OCI-LY7 (cell line): ENCODE results near the gene FAM3C. TPM values are rescaled to one million over a fixed set of nuclear protein-coding genes. Genes with fewer than 3 reads are reported as not detected.

Source experiments
- BruUV-seq: library from RNA; stranded (reverse); fragments of 400-500 nt; replicated peaks from 2 replicates; lab custom pipeline; 2021; lab: Mats Ljungman, UMichigan
- CTCF ChIA-PET: fragments of 300-600 bp; sonication (Branson Sonifier 250); formaldehyde crosslinking; loops from one replicate; lab custom pipeline; 2022; ENCODE audit warnings: antibody characterized with exemption; ENCODE audit not compliant: unreplicated experiment; lab: Charles Lee
- POLR2A ChIA-PET: fragments of 300-600 bp; sonication (Branson Sonifier 250); formaldehyde crosslinking; loops from one replicate; lab custom pipeline; 2022; ENCODE audit warnings: antibody characterized with exemption; lab: Charles Lee
- DNase-seq: peaks from one replicate; pipeline ENCODE4 v3.0.0-alpha.2; 2015; ENCODE audit warnings: low spot score
- H2AFZ ChIP-seq: fragments of 200-600 bp; sonication (generic), shearing (Covaris generic); 2 replicates; pipeline ENCODE4 v1.6.1; 2014; ENCODE audit warnings: mild to moderate bottlenecking, antibody characterized with exemption, low read length, moderate library complexity
- H3K27ac ChIP-seq: fragments of 200-600 bp; sonication (generic); 2 replicates; pipeline ENCODE4 v1.5.1; 2014; ENCODE audit warnings: mixed run types, low read depth, mild to moderate bottlenecking, moderate library complexity, low read length, inconsistent platforms; ENCODE audit not compliant: poor library complexity, severe bottlenecking
- H3K36me3 ChIP-seq: fragments of 200-600 bp; sonication (generic); 2 replicates; pipeline ENCODE4 v1.6.1; 2014; ENCODE audit warnings: mild to moderate bottlenecking, antibody characterized with exemption, low read length, moderate library complexity, mixed read lengths; ENCODE audit not compliant: insufficient read depth
- H3K4me1 ChIP-seq: fragments of 200-600 bp; sonication (generic); 2 replicates; pipeline ENCODE4 v1.5.1; 2014; ENCODE audit warnings: mild to moderate bottlenecking, low read length; ENCODE audit not compliant: insufficient read depth, poor library complexity, severe bottlenecking
- H3K4me2 ChIP-seq: fragments of 200-600 bp; sonication (generic); 2 replicates; pipeline ENCODE4 v1.6.1; 2014; ENCODE audit warnings: mild to moderate bottlenecking, low read length
- H3K4me3 ChIP-seq: fragments of 200-600 bp; sonication (generic); 2 replicates; pipeline ENCODE4 v1.5.1; 2014; ENCODE audit warnings: mild to moderate bottlenecking, low read depth, low read length; ENCODE audit not compliant: poor library complexity, severe bottlenecking
- H3K79me2 ChIP-seq: fragments of 200-600 bp; sonication (generic); 2 replicates; pipeline ENCODE4 v1.6.1; 2016; ENCODE audit warnings: low read depth, mild to moderate bottlenecking, low read length, moderate library complexity, mixed read lengths; ENCODE audit not compliant: insufficient read depth
- H3K9me2 ChIP-seq: fragments of 200-600 bp; sonication (generic); 2 replicates; pipeline ENCODE4 v1.6.1; 2016; ENCODE audit warnings: mild to moderate bottlenecking, low read length, mixed read lengths; ENCODE audit not compliant: insufficient read depth
- H3K9me3 ChIP-seq: fragments of 200-600 bp; sonication (generic); 2 replicates; pipeline ENCODE4 v1.6.1; 2014; ENCODE audit warnings: mild to moderate bottlenecking, mixed run types, low read length, mixed read lengths
- H4K20me1 ChIP-seq: fragments of 200-600 bp; sonication (generic); 2 replicates; pipeline ENCODE4 v1.6.1; 2014; ENCODE audit warnings: mild to moderate bottlenecking, antibody characterized with exemption, low read length, moderate library complexity, mixed read lengths; ENCODE audit not compliant: insufficient read depth
- CTCF ChIP-seq: fragments of 200-600 bp; sonication (generic); conservative IDR thresholded peaks from 2 replicates; pipeline ENCODE4 v1.5.1; 2014; ENCODE audit warnings: mild to moderate bottlenecking, antibody characterized with exemption, low read length, moderate library complexity, mixed read lengths
- EZH2phosphoT487 ChIP-seq: fragments of 200-600 bp; sonication (generic); IDR thresholded peaks from 2 replicates; pipeline ENCODE4 v1.6.1; 2018; ENCODE audit warnings: low read depth, borderline replicate concordance, mild to moderate bottlenecking, mixed run types, antibody characterized with exemption, low read length, moderate library complexity, mixed read lengths
- intact Hi-C: fragments of 100-400 bp; cut with micrococcal nuclease; formaldehyde crosslinking; loops from one replicate; pipeline ENCODE4 v1.10.0; 2022; ENCODE audit not compliant: unreplicated experiment
- total RNA-seq, 2 experiments: library from RNA; depleted of rRNA in 1 of 2; stranded (reverse); fragments of >200 nt in 1 of 2; shearing (Covaris generic) in 1 of 2; gene quantifications; 2 replicates each; pipeline ENCODE4 v1.2.3, GENCODE V29; 2014 to 2022

The FAM3C gene
- total RNA-seq, 2 experiments from 2014 or later = 18.1 to 27.6 TPM

GRCh38 chr7:121437470-121437869, 41.4 kb upstream of the FAM3C start:
- H3K27ac ChIP-seq = no peak overlapping the region
- H3K9me2 ChIP-seq = no peaks in the 10 kb centered on the region
- H3K4me1 ChIP-seq = peaks cover 30% of the 10 kb centered on the region
- no peaks in the 10 kb centered on the region for H3K79me2 ChIP-seq
- no peaks in the 10 kb centered on the region for H4K20me1 ChIP-seq
- ChIA-PET POLR2A (interaction anchor here (0.8 to 2.0 kb wide), 6 partner anchors 14 to 136 kb away, joined by 3 to 8 read pairs (median 3); partner anchors contain the start of gene FAM3C), CTCF (interaction anchor here (1.0 kb wide), 1 partner anchor 18 kb away, joined by 3 read pairs; no protein-coding TSS in a partner anchor)
- TF ChIP-seq EZH2phosphoT487 = no peak
- TF ChIP-seq CTCF = no peak
- H2AFZ ChIP-seq = peak overlapping the region; percentile 98; the same call in 1 of the 2 replicates
- H3K36me3 ChIP-seq = no peaks in the 10 kb centered on the region
- peak overlapping the region; percentile 79; the same call in 1 of the 2 replicates for H3K4me2 ChIP-seq
- no peak overlapping the region for H3K4me3 ChIP-seq
- BruUV-seq = no TSS peak
- intact Hi-C loops = no loop called here
- no peak for DNase-seq
- no peaks in the 10 kb centered on the region for H3K9me3 ChIP-seq

DNA sequence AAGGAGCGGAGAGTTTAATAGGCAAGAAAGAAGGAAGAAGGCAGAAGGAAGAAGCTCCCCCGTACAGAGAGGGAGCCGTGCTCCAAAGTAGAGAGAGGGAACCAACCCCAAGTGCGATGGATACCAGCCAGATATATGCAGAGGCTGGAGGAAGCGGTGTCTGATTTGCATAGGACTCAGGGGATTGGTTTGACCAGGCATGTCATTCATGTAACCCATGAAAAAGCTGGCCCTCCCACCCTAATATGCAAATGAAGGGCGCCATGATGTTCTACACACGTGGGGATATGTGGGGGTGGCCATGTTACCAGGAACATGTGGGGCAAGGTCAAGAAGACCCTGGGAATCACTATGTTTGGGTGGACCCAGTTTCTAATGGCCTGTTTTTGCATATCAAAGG, 40.6 kb upstream of the FAM3C start:
- Histone ChIP-seq H4K20me1 (no peaks in the 10 kb centered on the region), H3K4me2 (no peak overlapping the region), H3K27ac (no peak overlapping the region), H3K9me2 (no peaks in the 10 kb centered on the region), H3K9me3 (no peaks in the 10 kb centered on the region), H3K4me3 (no peak overlapping the region), H3K79me2 (no peaks in the 10 kb centered on the region), H3K4me1 (peaks cover 24% of the 10 kb centered on the region), H2AFZ (no peak overlapping the region), H3K36me3 (no peaks in the 10 kb centered on the region)
- no TSS peak for BruUV-seq
- ChIA-PET POLR2A (interaction anchor here (0.8 kb wide), 1 partner anchor 12 kb away, joined by 4 read pairs; no protein-coding TSS in a partner anchor), CTCF (no interaction called here)
- TF ChIP-seq CTCF (no peak), EZH2phosphoT487 (no peak)
- DNase-seq = no peak
- intact Hi-C loops = no loop called here

DNA sequence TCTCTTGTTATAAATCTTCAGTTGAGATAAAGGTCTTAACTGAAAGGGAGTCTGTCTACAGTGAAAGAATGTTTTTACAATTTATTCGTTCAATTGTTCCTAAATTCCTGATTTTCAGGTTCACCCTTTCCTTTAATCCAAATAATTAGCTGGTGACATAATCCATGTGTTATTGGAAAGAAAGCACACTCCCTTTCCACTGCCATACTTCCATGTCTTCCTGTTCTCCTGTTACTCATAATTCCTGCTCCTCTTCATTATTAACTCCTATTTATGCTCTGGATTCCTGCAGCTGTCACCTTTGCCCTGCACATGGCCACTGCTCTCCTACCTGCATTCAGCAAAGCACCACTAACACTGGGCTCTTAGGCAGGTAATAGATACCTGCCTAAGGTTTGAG, 40.0 kb upstream of the FAM3C start:
- ChIA-PET CTCF (no interaction called here), POLR2A (interaction anchor here (0.6 to 0.8 kb wide), 2 partner anchors 11 to 61 kb away, joined by 3 to 4 read pairs; no protein-coding TSS in a partner anchor)
- Histone ChIP-seq H3K4me3 (no peak overlapping the region), H4K20me1 (no peaks in the 10 kb centered on the region), H3K27ac (no peak overlapping the region), H3K9me3 (no peaks in the 10 kb centered on the region), H3K9me2 (no peaks in the 10 kb centered on the region), H3K4me1 (peaks cover 19% of the 10 kb centered on the region), H3K36me3 (no peaks in the 10 kb centered on the region), H2AFZ (no peak overlapping the region), H3K79me2 (no peaks in the 10 kb centered on the region), H3K4me2 (no peak overlapping the region)
- intact Hi-C loops = no loop called here
- BruUV-seq = no TSS peak
- DNase-seq = no peak
- TF ChIP-seq EZH2phosphoT487 (no peak), CTCF (no peak)
